K562 (cell line): ENCODE measurements around the gene SH3GLB2. TPM values are rescaled to one million over a fixed set of nuclear protein-coding genes. Genes with fewer than 3 reads are reported as not detected.

Experiments used
- CBX3 ChIP-seq, 2 experiments: IDR thresholded peaks; 1 replicate in 1 of 2; 2 replicates in 1 of 2; pipeline ENCODE4 v1.6.1; 2012; ENCODE audit warnings: inconsistent platforms in 2 of 2, low read length in 2 of 2, borderline replicate concordance in 1 of 2, control low read depth in 1 of 2
- CEBPB ChIP-seq: fragments of 450-650 bp; IDR thresholded peaks from 2 replicates; pipeline ENCODE4 v1.6.1; 2016; ENCODE audit warnings: missing genetic modification characterization, missing compliant biosample characterization
- DACH1 ChIP-seq: fragments of 450-650 bp; IDR thresholded peaks from 2 replicates; pipeline ENCODE4 v1.6.1; 2018; ENCODE audit not compliant: partially characterized antibody
- E2F3 ChIP-seq: fragments of 250-450 bp; sonication (Bioruptor Pico); IDR thresholded peaks from 2 replicates; pipeline ENCODE4 v1.4.0; 2020; ENCODE audit warnings: mild to moderate bottlenecking
- EHMT2 ChIP-seq: fragments of 450-650 bp; IDR thresholded peaks from 2 replicates; pipeline ENCODE4 v1.6.1; 2018; ENCODE audit warnings: antibody characterized with exemption
- FOXA3 ChIP-seq, 2 experiments: fragments of 450-650 bp in 1 of 2; sonication (generic) in 1 of 2; formaldehyde crosslinking; IDR thresholded peaks in 1 of 2; conservative IDR thresholded peaks in 1 of 2; 2 replicates each; pipeline versions ENCODE4 v1.4.0 to v1.8.0; 2020 to 2022; ENCODE audit warnings: mild to moderate bottlenecking in 2 of 2, missing genetic modification reagents in 1 of 2
- HCFC1 ChIP-seq: IDR thresholded peaks from 2 replicates; pipeline ENCODE4 v1.6.1; 2012; ENCODE audit warnings: low read depth, low read length, improper control_type of control experiment
- JUND ChIP-seq, 2 experiments: IDR thresholded peaks; 2 replicates in 1 of 2; 3 replicates in 1 of 2; pipeline ENCODE4 v1.6.1; 2011; ENCODE audit warnings: borderline replicate concordance in 2 of 2, low read depth in 2 of 2, low read length in 2 of 2, improper control_type of control experiment in 1 of 2, missing biosample characterization in 1 of 2, missing genetic modification characterization in 1 of 2, missing genetic modification reagents in 1 of 2
- KLF16 ChIP-seq: IDR thresholded peaks from 2 replicates; pipeline ENCODE4 v1.6.1; 2016; ENCODE audit warnings: antibody characterized with exemption
- MTA2 ChIP-seq: fragments of 450-650 bp; IDR thresholded peaks from 2 replicates; pipeline ENCODE4 v1.6.1; 2016; ENCODE audit warnings: low read depth
- NFIC ChIP-seq: fragments of 450-650 bp; IDR thresholded peaks from 2 replicates; pipeline ENCODE4 v1.6.1; 2017; ENCODE audit warnings: mild to moderate bottlenecking, inconsistent platforms
- RB1 ChIP-seq: fragments of 450-650 bp; IDR thresholded peaks from 2 replicates; pipeline ENCODE4 v1.6.1; 2017; ENCODE audit warnings: low read depth, mild to moderate bottlenecking
- RFX1 ChIP-seq: fragments of 450-650 bp; IDR thresholded peaks from 2 replicates; pipeline ENCODE4 v1.6.1; 2016; ENCODE audit warnings: mild to moderate bottlenecking, moderate library complexity
- SETDB1 ChIP-seq: IDR thresholded peaks from one replicate; pipeline ENCODE4 v1.6.1; 2012; ENCODE audit warnings: low read length, control low read depth, inconsistent platforms
- SRSF3 ChIP-seq: fragments of 200-400 bp; formaldehyde crosslinking; IDR thresholded peaks from 2 replicates; pipeline ENCODE4 v1.6.1; 2016; ENCODE audit warnings: mild to moderate bottlenecking, low read length, moderate library complexity; ENCODE audit not compliant: insufficient read depth
- SRSF7 ChIP-seq: fragments of 200-400 bp; formaldehyde crosslinking; optimal IDR thresholded peaks from 2 replicates; pipeline ENCODE3; 2017; ENCODE audit warnings: mild to moderate bottlenecking, low read depth, low read length
- ZNF584 ChIP-seq: fragments of 200-800 bp; sonication (Bioruptor generic); IDR thresholded peaks from 2 replicates; pipeline ENCODE4 v1.6.1; 2016; ENCODE audit warnings: low read depth, mild to moderate bottlenecking, missing genetic modification characterization, missing compliant biosample characterization
- polyA plus RNA-seq, 8 experiments: library from polyadenylated mRNA; depleted of rRNA in 4 of 8; stranded (reverse) in 5 of 8; unstranded in 3 of 8; fragments of >200 nt; fragmentation: Nextera tagmentation in 2 of 8; fragmentation: Illumina TruSeq in 1 of 8; extraction: Ambion mirVana in 2 of 8; extraction: Trizol in 1 of 8; gene quantifications; 2 replicates each; pipeline versions ENCODE4 v1.2.1 to v1.2.3, GENCODE V29; 2011 to 2014; ENCODE audit warnings: inconsistent platforms in 1 of 8, missing spikeins in 1 of 8
- total RNA-seq, 7 experiments: library from RNA; depleted of rRNA in 6 of 7; stranded (reverse); fragments of >200 nt in 6 of 7; fragmentation: Illumina TruSeq in 2 of 7; extraction: Trizol in 2 of 7; gene quantifications; 2 replicates each; pipeline versions ENCODE4 v1.2.1 to v1.2.3, GENCODE V29; 2011 to 2021; ENCODE audit warnings: low replicate concordance in 1 of 7
- TF ChIP-seq, protein P1 (sequence below): sonication (generic); formaldehyde crosslinking; IDR thresholded peaks from 2 replicates; pipeline ENCODE4 v1.8.1; 2022; ENCODE audit warnings: missing genetic modification reagents
- TF ChIP-seq, protein P2 (sequence below): sonication (generic); formaldehyde crosslinking; IDR thresholded peaks from 2 replicates; pipeline ENCODE4 v1.9.0; 2022; ENCODE audit warnings: mild to moderate bottlenecking, missing genetic modification reagents
- TF ChIP-seq, protein P3 (sequence below): sonication (generic); formaldehyde crosslinking; IDR thresholded peaks from 2 replicates; pipeline ENCODE4 v1.8.1; 2023; ENCODE audit warnings: mild to moderate bottlenecking, missing genetic modification reagents, moderate library complexity
- TF ChIP-seq, protein P4 (sequence below), 2 experiments: fragments of 450-650 bp in 1 of 2; IDR thresholded peaks; 2 replicates each; pipeline ENCODE4 v1.6.1; 2011 to 2017; ENCODE audit warnings: low read depth in 2 of 2, antibody characterized with exemption in 1 of 2, borderline replicate concordance in 1 of 2, low read length in 1 of 2, mild to moderate bottlenecking in 1 of 2, mixed read lengths in 1 of 2; ENCODE audit not compliant: control insufficient read depth in 1 of 2

SH3GLB2 gene
- total and polyA plus RNA-seq, 9 of the 15 experiments (the other 6 are each of a cell fraction or from before 2014, with no cell fraction given): 0.20 to 118 (median 58.8) TPM

DNA sequence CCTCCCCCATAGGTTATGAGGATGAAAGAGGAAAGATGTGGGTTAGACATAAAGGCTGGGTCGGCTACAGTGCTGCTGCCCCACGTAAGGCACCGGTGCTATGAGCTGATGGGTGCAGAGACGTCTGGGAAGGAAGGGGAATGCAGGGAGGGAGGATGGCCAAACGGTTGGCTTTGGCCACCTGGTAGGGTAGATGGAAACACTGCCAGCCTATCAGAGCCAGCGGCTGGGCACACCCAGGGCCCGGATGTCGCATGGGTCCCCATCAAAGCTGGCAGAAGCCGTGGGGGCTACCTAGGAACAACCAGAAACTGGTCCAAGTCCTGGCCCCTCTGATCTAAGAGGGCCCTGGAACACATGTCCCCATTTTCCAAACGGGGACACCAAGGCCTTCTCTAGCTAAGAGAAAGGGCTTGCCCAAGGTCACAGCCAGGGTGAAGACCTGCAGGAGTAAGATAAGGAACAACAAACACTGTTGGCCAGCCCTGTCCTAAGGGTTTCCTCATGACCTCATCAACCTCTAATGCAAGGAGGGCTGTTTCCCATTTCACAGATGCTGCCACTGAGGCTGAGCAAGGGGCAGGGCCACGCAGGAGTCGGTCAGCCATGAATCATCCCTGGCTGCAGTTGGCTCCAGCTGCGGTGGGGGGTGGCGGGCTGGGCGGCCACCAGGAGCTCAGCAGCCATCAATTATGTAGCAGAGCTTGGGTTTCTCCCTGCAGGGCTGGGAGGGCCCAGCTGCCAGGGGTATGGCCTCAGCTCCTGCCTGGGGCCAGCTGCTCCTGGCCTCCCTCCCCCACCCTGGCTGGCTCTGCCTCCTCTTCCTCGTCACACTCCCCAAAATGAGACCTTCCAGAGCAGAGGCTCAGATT lies 4.9 kb downstream of the SH3GLB2 start (continued):
- TF ChIP-seq, protein P1, sequence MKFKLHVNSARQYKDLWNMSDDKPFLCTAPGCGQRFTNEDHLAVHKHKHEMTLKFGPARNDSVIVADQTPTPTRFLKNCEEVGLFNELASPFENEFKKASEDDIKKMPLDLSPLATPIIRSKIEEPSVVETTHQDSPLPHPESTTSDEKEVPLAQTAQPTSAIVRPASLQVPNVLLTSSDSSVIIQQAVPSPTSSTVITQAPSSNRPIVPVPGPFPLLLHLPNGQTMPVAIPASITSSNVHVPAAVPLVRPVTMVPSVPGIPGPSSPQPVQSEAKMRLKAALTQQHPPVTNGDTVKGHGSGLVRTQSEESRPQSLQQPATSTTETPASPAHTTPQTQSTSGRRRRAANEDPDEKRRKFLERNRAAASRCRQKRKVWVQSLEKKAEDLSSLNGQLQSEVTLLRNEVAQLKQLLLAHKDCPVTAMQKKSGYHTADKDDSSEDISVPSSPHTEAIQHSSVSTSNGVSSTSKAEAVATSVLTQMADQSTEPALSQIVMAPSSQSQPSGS (CRISPR knock-in tag): peak; percentile 87
- TF ChIP-seq KLF16 (0 out of 2 replicates have a peak, but pooled peaks have one; percentile 4), RB1 (peak; percentile 18; the same call in 1 of the 2 replicates), FOXA3 (CRISPR knock-in tag; conservative IDR thresholded peaks at IDR 0.05 in 1 of 2, IDR thresholded peaks at IDR 0.05 in 1 of 2) (no peak), MTA2 (peak; percentile 70), SRSF3 (no peak), NFIC (peak; percentile 74), HCFC1 (peak; percentile 36; the same call in 1 of the 2 replicates), ZNF584 (peak; percentile 77; the same call in 1 of the 2 replicates), CEBPB (tag) (peak; percentile 59), SRSF7 (no peak), JUND (IDR thresholded peaks at IDR 0.05; ENCODE audit: borderline replicate concordance, low read depth, low read length) (peak; percentile 92), JUND (tag; IDR thresholded peaks at IDR 0.05; ENCODE audit: borderline replicate concordance, low read depth, low read length) (peak; percentile 94), DACH1 (peak; percentile 91), E2F3 (0 out of 2 replicates have a peak, but pooled peaks have one; percentile 15), SETDB1 (no peak), CBX3 (IDR thresholded peaks at IDR 0.05; ENCODE audit: borderline replicate concordance in 1 of 2, low read length in 2 of 2) (peak in 1 of 2 experiments; percentile 79; a peak in 2 of 3 replicates), RFX1 (no peak), EHMT2 (0 out of 2 replicates have a peak, but pooled peaks have one; percentile 35)
- TF ChIP-seq, protein P2, sequence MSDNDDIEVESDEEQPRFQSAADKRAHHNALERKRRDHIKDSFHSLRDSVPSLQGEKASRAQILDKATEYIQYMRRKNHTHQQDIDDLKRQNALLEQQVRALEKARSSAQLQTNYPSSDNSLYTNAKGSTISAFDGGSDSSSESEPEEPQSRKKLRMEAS (CRISPR knock-in tag): peak; percentile 74
- TF ChIP-seq, protein P3, sequence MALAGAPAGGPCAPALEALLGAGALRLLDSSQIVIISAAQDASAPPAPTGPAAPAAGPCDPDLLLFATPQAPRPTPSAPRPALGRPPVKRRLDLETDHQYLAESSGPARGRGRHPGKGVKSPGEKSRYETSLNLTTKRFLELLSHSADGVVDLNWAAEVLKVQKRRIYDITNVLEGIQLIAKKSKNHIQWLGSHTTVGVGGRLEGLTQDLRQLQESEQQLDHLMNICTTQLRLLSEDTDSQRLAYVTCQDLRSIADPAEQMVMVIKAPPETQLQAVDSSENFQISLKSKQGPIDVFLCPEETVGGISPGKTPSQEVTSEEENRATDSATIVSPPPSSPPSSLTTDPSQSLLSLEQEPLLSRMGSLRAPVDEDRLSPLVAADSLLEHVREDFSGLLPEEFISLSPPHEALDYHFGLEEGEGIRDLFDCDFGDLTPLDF (CRISPR knock-in tag): no peak; the same call in 1 of the 2 replicates
- TF ChIP-seq, protein P4, sequence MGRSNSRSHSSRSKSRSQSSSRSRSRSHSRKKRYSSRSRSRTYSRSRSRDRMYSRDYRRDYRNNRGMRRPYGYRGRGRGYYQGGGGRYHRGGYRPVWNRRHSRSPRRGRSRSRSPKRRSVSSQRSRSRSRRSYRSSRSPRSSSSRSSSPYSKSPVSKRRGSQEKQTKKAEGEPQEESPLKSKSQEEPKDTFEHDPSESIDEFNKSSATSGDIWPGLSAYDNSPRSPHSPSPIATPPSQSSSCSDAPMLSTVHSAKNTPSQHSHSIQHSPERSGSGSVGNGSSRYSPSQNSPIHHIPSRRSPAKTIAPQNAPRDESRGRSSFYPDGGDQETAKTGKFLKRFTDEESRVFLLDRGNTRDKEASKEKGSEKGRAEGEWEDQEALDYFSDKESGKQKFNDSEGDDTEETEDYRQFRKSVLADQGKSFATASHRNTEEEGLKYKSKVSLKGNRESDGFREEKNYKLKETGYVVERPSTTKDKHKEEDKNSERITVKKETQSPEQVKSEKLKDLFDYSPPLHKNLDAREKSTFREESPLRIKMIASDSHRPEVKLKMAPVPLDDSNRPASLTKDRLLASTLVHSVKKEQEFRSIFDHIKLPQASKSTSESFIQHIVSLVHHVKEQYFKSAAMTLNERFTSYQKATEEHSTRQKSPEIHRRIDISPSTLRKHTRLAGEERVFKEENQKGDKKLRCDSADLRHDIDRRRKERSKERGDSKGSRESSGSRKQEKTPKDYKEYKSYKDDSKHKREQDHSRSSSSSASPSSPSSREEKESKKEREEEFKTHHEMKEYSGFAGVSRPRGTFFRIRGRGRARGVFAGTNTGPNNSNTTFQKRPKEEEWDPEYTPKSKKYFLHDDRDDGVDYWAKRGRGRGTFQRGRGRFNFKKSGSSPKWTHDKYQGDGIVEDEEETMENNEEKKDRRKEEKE (IDR thresholded peaks at IDR 0.05; ENCODE audit: borderline replicate concordance in 1 of 2, control insufficient read depth in 1 of 2, low read depth in 2 of 2, low read length in 1 of 2): 0 out of 4 replicates have a peak, but pooled peaks of 1 of the 2 experiments have one; percentile 33
